Measurements from ENCODE around the gene ALS2.
"Not testable (repeated sequence)": the region's sequence is repeated elsewhere in the genome, so short reads cannot be mapped to it uniquely, and the experiment has no call there.

The ALS2 gene

DNA sequence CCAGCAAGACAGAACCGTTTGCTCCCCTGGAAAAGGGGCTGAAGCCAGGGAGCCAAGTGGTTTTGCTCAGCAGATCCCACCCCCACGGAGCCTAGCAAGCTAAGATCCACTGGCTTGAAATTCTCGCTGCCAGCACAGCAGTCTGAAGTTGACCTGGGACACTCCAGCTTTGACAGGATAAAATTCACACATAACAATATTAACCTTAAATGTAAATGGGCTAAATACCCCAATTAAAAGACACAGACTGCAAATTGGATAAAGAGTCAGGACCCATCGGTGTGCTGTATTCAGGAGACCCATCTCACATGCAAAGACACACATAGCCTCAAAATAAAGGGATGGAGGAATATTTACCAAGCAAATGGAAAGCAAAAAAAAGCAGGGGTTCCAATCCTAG, 109.5 kb downstream of the ALS2 start:
- DNase-seq = not testable (repeated sequence)

DNA sequence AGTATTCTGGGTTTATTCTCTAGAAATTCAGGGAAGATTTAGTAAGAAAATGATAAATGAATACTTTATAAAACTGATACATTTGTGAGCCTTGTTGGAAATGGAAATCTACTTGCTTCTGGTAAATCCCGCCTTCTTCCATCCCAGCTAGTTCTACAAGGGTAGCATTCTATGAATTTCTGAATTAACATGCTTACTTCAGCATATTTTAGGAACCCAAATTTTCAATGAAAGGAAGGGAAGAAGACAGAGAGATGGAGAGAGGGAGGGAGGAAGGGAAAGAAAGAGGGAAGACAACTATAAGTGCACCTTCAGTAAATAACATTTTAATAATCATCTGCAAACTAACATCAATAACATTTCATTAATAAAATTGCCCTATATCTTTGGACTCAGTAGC, 110.9 kb downstream of the ALS2 start:
- DNase-seq = no peak

DNA sequence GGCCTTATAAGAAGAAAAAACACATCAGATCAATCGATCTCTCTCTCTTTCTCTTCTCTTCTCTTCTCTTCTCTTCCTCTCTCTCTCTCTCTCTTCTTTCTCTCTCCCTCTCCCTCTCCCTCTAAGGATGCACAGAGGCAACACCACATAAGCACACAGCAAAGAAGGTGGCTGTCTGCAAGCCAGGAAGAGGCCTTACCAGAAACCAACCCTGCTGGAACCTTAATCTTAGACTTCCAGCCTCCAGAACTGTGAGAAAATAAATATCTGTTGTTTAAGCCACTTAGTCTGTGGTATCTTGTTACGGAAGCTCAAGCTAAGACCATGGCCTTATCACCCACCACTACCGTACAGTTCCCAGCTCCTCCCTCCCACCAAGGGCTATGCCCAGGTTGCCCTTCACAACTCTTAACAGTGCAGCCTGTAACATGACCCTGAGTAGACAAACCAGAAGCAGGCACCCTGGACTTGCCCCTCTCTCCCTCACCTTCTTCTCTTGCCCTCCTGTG, 112.3 kb downstream of the ALS2 start:
- no peak for DNase-seq

DNA sequence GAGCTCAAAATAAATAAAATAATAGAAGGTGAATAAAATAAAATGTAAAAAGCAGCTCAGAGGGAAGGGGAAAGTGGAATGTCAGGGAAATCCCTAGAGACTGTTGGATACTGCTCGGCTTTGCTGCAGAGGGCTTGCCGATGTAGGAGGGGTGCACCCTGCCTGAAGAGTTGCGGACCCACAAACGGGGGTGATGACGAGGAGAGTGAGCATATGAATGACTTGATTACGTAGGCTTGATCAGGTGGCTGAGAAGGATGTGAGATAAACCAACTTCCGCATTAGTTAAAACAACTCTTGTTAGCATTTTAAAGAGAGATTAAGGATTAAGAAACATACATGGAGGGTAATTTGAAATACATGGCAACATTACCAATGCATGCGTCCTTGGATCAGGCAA, 116.4 kb downstream of the ALS2 start:
- DNase-seq = no peak

DNA sequence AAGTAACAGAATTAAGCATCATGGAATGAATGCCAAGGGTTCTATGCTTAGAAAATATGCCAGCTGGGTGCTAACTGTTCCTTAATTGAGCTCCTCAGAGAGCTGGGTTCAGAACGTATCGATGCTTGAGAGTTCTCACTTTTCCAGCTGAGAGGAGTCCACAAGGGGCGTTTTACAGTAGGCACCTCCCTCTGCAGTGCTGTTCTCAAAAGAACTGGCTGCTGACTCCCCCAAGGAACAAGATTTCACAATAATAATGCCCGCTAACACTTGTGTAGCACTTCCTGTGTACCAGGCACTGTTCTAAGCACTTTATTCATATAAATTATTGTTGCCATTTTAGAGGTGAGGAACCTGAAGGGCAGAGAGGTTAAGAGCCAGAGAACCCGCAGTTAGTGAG, 119.4 kb downstream of the ALS2 start:
- no peak for DNase-seq

DNA sequence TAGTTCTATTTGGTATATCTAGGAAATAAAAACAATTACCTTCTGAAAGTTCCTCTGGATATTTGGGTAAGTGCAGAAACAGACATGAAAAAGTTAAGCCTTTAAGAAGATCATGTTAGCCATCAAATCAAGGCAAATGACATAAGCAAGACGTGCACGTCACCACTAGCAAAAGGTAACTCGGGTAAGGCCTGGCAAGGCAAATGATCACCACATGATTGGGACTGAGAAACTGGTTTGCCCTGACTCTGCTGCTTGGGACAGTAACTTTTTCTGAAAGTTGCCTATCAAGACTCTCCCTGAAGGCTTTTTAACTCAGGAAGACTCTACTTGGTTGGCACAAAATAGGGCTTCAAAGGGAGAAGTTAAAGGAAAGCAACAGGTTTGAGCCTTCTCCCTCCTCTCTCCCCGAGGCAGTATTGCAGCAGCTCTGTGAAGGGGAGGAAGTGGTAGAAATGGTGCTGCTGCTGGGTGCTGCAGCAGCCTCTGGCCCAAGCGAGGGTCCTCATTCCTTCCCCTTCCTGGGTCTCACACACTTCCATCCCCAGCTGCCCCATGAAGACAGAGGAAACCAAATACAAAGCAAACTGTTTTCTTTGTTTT, 120.3 kb downstream of the ALS2 start:
- no peak for DNase-seq

DNA sequence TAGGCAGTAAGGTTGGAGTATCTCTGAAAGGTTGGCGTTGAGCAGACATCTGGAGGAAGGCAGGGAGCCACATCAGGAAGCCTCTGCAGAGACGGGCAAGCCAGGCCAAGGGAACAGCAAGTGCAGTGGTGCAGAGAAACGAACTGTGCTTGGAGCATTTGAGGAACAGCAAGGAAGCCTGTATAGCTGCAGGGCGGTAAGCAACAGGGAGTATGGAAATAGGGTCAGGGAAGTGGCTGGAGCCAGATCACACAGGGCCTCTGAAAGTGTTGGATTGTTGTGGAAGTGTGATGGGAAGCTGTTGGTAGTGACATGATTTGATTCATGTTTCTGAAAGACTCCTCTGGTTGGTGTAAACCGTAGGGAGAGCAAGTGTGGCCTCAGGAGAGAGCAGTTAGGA, 124.0 kb downstream of the ALS2 start:
- DNase-seq = no peak

DNA sequence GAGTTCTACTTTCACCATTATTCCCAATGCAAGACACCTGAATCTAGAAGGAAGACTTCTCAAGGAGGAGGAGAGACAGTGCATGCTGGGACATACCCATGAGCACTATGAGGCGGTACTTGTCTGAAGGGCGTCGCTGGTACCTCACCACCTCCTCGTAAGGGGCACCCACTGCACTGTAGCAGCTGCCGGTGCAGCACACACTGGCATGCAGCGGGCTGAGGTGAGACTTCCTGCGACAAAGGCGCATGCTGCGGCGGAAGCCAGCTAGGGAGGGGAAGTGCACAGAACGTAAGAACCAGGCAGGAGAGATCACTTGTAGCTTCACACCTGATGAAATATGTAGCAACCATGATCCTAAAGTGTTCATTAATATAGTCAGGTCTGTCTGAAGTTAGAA, 124.6 kb downstream of the ALS2 start:
- no peak for DNase-seq

DNA sequence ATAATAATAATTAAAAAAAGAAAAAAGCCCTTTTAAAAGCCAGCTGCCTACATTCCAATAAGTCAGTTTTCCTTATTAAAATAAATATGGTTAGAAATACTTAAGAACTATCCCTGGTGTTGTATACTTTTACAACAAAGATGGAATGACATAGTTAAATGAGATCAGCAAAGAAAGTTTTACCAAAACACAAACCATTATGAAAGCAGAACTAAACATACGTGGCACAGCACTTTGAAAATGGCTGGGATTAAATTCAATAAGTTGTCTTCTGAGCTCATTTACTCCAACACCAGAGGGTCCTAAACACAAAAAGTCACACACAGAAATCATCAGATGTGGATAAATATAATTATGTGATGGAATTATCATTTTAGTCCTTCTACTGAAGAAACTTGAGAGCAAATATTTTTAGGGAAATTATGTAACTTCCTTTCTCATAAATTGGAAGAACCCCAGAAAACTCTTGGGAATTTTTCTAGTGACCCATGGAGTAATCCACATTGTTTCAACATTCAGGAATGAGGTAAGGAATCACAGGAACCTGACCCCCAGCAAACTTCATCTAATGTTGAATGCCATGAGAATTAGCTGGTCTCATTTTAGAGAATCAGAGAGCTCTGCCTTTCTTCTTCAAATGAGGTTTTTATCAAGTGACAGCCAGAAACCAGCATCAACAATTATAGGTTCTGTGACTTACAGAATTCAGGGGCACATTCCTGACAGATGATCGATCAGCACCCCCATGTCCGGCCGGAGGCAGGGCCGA, 125.9 kb downstream of the ALS2 start:
- DNase-seq = no peak

DNA sequence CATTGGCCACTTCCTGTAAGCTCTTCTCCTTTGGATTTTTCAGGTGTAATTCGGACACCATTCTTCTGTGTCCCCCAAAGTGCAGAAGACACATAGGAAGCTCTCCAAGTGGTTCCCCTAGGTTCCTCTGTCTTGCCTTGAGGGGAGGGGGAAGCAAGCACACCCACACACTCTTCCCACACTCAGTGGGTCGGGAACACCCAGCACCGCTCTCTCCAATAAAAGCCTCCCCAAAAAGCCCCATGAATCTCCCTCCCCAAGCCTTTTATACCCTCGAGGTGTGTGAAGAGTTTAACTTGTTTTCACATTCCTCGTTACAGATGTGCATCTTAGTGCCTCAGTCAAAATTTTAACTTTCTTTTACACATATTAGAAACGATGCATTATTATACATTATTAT, 127.5 kb downstream of the ALS2 start:
- DNase-seq = no peak
